ENCODE results near the gene ATG7.

The ATG7 gene

DNA sequence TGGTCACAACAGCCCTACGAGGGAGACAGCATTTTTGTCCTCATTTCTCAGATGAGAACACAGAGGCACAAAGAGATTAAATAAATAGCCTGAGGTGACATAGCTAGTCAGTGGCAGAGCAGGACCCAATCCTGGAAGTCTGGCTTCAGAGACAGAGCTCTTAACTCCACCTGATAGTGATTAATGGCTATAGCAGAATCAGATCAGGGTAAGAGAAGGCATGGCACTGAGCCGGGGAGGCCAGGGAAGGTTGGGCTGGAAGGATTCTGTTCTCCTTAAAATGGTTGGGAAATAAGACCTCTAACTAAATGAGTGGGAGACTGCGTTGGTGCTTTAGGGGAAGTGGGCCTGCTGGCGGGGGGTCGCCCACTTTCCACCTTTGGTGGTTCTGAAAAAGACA is 267.0 kb downstream of the ATG7 start:
- no peak for DNase-seq (ENCODE audit: low read depth)

DNA sequence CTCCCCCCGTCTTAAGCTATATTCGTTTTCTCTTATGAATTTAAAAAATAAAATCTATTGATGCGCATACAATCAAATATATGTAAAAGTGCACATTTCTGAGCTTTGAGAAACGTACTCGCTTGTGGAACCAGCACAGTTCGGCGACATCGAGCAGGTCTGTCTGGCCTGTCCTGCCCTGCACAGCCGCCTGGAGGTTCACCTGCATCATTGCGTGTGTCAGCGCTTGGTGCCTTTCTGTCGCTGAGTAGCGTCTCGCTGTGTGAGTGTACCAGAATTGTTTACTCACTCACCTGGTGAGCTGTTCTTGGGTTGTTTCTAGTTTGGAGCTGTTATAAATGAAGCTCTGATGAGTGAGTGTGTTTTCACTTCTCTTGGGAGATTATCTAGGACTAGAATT is 267.5 kb downstream of the ATG7 start:
- DNase-seq (ENCODE audit: low read depth), result no peak

DNA sequence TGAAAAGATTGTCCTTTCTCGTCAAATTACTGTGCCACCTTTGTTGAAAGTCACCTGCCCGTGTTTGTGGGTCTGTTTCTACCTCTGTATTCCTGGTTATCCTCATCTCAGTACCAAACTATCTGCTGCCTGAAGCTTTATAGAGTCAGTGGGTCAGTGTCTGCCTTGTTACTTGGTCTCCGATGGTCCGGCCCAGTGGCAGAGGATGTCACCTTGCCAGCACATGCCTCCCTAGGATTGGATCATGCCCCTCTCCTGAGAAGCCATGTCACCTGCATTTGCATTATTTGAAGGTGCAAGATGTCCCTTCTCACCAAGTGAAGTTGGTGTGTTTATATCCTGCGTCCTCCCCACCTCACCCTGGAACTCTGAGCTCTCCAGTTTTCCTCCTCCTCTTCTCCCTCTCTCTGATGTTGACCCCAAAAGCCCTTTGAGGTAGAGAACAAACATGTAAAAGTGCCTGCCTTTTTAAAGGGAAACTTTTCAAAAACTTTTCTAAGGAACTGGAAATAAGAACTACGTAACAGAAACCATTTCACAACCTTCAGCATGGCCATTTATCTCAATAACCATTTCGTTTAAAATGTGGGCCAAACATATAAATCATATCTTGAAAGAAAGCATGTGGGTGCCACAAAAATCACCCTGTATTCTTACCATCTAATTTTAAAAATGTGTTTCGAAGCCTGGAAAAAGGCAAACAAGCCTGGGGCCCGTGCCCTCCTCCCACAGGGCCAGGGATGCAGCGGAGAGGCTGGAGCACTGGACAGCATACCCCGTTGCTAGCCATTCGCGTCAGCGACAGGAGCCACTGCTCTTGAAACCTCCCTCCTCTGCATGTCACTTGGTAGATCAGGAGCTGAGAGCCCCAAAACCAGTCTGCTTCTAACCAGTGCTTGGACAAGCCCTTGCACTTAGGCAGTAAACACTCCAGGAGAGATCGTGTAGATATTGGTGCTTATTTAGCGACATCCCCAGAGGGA is 269.4 kb downstream of the ATG7 start:
- DNase-seq (ENCODE audit: low read depth), result no peak

DNA sequence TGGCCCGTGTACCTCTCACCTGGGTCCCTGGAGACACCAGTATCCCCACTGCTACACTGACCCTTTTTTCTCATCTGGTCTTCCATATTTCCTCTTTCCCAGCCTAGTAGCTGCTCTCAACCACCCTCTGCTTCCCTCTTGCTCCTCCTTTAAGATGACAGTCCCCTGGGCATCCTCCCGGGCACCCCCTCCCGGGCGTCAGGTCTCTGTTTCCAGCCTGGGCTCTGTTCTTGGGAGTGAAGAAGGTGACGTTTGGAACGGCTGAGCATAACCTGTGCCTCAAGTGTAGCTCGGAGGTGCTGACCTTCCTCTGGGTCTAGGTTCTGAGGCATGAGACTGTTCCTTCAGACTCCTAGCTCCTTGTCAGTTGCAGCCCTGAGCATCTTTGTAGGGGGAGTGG is 270.4 kb downstream of the ATG7 start:
- no peak for DNase-seq (ENCODE audit: low read depth)

DNA sequence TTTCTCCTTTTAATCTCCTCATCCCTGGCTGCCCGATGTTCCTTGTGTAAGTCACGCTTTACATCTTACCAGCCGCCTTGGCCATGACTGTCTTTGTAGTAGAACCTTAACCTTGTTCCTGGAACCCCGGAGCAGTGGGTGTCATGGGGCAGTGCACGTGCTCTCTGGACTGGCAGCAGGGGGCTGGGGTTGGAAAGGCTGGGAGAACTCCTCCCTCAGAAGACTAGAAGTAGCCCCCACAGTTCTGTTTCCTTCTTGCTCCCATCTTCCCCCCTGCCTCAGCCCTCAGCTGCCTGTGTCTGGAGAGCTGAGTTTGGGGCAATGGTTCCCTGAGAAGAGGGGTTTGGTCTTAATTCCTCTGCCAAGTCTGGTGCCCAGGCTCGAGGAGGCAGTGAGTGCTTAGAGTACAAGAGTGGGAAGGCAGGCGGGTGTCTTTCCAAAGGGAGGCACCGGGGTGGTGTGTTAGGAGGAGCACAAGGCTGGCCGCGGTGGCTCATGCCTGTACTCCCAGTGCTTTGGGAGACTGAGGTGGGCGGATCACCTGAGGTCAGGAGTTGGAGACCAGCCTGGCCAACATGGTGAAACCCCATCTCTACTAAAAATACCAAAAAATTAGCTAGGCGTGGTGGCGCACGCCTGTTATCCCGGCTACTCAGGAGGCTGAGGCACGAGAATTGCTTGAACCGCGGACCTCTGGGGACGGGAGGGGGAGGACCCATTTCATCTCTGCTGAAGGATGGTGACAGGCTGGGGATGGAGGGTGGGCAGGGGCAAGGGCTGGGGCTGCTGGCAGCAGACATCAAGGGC is 271.1 kb downstream of the ATG7 start:
- DNase-seq (ENCODE audit: low read depth), result no peak

DNA sequence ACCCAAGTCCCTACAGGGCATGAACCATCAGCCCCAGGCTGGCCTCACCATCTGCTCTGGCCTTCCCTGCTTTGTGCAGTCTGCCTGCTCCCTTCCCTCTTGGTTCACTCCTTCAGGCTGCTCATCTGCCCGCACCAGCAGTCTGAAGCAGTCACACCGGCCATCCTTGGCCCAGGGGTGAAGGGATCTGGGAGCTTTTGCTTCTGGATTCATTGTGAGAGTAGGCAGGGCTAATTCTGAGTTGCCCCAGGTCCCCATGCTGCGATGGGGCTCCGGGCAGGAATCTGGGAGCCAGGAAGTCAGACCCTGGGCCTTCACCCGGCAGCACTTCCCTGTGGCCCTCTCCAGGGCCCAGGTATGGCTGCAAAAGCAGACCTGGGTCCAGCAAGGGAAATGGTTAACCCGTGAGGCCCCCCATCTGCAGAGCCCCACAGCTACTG is 271.8 kb downstream of the ATG7 start:
- no peak for DNase-seq (ENCODE audit: low read depth)

DNA sequence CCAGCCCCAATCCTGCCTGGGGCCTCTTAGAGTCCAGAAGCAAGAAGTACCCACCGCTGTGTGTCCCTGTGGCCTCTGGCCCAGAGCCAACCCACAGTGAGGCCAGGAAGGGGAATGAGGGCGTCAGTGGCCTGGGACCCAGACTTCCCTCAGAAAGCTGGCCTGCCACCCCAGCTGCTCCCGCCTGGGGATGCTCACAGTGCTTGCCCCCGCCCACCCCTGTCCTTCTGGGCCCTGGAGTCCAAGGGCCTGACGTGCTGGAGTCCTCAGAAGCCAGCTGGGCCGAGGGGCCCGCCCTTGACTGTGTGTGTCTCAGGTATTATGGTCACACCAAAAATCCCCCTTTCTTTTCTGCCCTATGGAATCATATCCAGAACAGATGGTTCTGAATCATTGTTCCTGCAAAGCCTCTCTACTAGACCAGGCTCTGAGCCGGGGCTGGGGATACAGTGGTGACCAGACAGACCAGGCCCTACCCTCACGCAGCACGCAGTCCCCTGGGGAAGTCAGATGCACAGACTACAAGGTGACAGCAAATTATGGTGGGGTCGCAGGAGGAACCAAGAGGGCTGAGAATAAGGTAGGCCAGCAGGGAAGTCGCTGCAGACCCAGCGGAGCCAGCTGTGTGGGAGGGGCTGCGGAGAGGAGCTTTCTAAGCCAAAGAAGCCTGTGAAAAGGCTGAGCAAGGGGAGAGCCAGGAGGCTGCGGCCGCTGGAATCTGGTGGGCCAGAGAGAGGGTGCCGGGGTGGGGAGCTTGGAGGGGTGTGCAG is 272.4 kb downstream of the ATG7 start:
- no peak for DNase-seq (ENCODE audit: low read depth)

DNA sequence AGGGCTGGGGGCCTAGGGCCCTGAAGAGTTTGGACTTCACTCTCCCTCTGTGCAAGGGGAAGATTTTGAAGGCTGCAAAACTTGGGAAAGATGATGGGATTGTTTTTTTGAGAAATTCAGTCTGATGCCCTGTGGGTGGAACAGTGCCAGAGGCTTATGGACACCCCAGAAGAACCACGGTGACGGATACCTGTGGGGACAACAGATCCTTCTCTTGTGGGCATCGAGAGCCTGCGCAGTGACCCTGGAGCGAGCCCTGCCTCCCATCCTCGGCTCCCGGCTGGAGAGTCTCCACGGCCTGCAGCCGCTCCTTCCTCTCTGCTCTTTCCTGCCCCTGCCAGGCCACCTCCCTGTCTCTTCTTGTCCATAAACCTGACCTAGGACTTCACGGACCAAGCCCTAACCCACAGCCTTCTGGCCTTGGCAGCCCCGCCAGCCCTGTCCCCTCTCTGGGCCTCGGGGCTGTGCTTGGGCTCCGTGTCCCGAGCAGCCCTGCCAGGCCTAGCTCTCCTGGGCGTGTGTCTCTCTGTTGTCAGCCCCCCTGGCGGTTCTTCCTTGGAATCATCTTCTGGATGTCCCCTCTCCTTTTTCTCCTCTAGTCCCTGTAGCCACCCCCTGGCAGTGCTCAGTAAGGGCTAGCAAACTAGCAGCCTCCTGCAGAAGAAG is 273.1 kb downstream of the ATG7 start:
- no peak for DNase-seq (ENCODE audit: low read depth)

DNA sequence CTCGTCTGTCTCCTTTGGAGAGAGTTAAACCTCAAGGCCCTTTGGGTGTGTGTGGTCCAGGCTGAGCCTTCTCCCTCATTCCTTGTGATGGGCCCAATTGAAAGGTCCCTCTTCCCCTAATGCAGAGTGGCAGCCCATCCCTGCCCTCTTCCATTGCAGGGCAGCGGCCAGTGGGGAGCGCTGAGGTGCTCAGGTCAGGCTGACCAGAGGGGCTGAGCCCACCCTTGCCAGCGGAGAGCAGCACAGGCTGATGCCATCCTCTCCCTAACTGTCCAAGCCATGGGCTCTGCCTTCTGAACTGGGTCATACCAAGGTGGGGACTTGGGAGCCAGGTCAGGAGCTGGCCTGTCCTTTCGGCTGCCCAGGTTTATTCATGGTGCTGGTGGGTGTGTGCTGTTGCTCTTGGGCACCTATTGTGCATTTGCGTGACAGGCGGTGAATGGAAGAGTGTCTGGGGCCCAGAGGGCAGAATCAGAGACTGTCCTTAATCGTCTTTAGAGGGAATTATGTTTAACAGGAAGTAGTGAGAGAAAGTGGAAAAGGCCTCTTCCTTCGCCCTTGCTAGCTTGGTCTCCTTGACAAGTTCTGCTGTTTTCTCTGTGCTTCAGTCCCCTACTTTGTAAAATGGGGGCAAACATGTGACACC is 274.6 kb downstream of the ATG7 start:
- DNase-seq (ENCODE audit: low read depth), result no peak

DNA sequence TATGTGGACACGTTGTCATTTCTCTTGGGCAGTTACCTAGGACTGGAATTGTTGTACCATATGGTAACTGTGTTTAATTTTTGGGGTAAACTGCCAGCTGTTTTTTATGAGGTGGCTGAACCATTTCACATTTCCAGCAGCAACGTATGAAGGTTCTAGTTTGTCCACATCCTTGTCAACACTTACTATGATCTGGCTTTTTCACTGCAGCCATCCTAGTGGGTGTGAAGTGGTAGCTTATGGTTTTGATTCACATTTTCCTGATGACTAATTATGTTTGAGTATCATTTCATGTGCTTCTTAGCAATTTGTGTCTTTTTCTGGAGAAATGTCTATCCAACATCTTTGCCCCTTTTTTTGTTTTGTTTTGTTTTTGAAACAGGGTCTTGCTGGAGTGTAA is 275.3 kb downstream of the ATG7 start:
- DNase-seq (ENCODE audit: low read depth), result no peak

DNA sequence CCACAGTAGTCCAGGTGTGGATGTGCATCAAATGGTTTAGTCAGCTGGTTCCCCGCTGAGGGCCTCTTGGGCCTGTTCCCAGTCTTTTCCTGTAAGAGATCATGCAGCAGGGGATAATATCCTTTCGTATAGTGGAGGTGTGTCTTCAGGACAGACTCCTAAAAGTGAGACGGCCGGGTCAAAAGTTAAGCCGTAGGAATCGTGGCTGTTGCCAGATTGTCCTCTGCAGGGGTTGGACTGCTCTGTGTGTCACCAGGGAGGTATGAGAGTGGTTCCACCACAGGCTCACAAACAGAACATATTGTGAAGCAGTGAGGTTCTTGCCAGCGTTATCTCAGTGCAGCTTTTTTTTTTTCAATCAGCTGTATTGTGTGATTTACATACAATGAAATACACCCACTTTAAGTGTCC is 276.5 kb downstream of the ATG7 start:
- no peak for DNase-seq (ENCODE audit: low read depth)

DNA sequence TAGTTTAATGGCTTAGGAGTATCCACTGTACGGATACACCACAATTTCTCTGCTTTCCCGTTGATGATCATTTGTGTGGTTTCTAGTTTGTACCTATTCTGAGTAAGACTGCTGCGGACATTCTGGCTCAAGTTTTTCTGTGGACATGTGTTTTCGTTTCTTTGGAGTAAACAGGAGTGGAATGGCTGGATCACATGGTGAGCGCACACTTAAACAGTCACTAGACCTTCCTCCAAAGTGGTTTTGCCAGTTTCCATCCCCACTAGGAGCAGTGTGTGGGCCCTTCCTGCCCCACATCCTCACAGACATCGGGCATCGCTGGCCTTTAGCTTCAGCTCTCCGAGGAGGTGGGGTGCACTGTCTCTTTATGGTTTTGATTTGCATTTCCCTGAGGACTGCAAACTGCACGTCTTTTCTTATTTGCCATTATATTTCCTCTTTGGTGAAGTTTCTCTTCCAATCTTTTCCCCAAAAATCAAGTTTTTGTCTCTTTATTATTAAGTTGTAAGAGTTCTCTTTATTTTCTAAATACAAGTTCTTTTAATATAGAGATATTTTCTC is 277.5 kb downstream of the ATG7 start:
- no peak for DNase-seq (ENCODE audit: low read depth)

DNA sequence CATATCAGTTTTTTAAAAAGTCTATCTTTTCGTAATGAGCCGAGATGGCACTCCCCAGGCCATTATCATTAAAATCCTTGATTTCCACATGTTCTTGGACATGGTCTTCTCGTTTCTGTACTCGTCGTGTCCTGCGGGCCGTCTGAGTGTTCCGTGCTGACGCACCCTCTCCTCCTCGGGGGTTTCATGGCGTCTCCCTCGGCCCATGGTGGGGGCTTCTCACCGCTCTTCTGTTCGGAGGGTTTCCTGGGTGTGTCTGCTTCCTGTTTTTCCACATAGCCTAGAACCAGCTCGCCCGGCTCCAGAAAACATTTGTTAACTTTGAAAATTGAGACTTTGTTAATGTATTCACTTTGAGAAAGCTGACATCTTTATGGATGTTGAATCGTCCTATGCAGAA is 278.8 kb downstream of the ATG7 start:
- DNase-seq (ENCODE audit: low read depth), result no peak

DNA sequence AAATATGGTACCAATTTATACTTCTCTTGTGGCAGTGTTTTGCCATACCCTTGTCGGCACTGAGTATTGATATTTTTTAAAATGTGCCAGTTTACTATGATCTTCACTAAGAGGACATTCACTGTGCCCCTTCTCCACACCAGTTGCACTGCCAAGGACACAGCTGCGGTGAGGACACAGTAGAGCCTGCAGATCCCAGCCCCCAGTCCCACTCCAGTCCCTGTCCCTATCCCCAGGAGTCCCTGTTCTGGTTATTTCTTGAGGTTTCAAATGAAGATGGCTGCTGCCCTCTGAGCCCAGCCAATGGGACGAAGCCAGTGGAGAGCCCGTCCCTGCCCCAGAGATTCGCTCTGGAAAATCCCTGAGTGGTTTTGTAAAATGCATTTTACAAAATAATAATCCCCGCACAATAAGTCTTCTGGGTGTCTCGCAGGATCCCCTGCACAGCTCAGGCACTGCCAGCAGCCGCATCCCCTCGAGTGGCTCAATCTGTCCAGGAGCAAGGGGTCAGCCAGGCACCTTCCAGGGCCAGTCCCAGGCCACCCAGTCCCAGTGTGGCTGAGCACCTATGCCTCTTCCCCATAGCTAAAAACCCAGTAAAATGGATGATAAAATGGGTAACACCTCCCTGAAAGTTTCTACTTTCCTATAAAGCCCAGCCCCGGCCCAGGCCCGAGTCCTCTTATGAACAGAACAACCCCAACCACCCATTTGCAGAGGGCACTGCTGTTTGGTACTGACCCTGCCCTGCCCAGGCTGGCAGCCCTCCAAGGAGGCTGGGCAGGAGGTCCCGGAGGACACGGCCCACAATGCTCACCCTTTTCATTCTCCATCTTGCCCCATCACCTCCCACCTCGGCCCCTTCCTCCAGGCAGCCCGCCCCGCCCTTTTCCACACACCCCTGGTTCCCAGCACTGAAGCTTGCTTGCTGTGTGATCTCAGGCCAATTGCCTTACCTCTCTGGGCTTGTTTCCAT is 280.4 kb downstream of the ATG7 start:
- DNase-seq (ENCODE audit: low read depth), result no peak

DNA sequence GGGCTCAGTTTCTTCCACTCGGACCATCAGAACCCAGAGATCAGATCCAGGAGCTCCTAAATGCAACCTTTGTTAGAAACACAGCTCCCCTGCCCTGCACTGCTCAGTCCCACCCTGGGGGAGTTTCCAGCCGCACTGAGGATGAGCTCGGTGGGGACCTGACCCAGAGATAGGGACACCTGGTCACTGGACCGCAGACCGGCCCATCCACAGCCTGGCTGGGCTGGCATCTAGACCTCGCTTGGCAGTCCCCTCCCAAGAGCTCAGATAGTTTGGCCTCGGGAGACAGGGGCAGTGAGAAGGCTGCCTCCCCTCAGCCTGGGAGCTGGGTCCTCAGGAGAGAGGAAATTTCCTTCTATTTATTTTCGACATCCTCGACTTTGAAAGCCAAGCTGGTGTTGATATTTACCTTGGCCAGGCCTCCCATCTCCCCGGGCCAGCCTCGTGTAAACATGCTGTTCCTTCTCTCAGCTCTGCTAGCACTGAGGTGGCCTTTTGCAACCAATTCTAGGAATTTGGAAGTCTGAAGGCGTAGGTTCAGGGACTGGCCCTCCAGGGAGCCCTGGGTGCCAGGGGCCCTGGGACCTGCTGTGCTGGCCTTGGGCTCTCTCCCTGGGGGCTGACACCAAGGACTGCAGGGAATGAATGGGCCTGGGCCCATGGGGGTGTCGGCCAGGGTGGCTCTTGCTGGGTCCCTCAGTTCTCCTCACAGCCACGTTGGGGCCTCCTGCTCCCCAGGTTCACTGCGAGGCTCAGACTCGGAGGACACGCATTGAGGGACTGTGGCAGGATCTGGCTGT is 281.4 kb downstream of the ATG7 start:
- DNase-seq (ENCODE audit: low read depth), result no peak

DNA sequence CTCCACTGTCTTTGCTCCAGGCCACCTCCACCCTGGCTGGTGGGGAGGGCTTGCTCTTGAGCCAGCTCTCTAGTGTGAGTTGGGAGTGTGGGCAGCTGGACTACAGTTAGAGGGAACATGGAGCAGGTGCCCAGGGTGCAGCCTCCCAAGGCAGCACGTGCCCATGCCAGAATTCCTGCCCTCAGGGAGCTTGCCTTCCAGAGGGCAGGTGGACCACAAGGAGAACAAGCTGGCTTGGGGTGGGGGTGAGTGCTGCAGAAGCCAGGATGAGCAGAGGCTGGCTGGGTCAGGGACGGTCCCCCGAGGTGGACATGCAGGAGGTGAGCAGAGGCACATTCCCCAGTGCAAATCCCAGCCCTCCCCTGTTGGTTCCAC is 282.0 kb downstream of the ATG7 start:
- no peak for DNase-seq (ENCODE audit: low read depth)

DNA sequence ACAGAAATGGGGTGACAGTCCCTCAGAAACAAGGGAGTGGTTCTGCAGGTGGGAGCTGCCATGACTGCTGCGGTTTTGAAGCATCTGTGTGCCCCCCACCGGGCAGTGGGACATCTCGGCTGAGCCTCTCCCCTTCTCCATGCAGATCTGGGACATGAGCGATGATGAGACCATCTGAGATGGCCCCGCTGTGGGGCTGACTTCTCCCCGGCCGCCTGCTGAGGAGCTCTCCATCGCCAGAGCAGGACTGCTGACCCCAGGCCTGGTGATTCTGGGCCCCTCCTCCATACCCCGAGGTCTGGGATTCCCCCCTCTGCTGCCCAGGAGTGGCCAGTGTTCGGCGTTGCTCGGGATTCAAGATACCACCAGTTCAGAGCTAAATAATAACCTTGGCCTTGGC is 282.5 kb downstream of the ATG7 start:
- DNase-seq (ENCODE audit: low read depth), result no peak

DNA sequence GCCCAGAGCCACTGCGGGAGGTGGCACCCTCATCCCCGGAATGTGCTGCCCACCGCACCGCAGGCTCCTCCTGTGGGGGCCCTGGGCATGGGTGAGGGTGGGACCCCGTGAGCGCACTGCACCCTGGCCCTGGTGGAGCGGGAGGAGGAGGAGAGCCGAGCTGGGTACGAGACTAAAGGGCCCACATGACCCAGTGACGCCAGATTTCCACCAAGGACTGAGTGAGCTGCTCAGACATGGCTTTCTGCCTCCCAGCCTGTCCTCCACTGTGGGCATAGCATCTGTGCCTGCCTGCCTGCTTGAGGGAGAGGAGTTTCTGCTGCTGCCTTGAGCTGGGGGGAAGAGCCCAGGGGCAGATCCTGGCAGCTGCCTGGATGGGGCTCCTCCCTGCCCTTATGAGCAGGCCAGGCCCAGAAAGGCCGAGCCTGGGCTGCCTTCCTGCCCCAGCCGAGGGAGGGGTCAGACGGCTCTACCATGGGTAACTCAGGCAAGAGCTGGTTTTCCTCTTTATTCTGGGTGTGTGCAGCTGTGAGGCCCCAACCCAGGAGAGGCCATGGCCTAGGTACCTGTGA is 283.1 kb downstream of the ATG7 start:
- no peak for DNase-seq (ENCODE audit: low read depth)
